A204.1 (cell line): ENCODE measurements around the gene LAGE3.
A peak's percentile ranks its signal among the peaks of the same experiment; 100 is the strongest.

ENCODE experiments used
- FAIRE-seq: peaks from 2 replicates; lab custom pipeline; 2012; peaks lifted over from hg19 to GRCh38; lab: Jason Lieb, UNC

Gene LAGE3, protein sequence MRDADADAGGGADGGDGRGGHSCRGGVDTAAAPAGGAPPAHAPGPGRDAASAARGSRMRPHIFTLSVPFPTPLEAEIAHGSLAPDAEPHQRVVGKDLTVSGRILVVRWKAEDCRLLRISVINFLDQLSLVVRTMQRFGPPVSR

DNA sequence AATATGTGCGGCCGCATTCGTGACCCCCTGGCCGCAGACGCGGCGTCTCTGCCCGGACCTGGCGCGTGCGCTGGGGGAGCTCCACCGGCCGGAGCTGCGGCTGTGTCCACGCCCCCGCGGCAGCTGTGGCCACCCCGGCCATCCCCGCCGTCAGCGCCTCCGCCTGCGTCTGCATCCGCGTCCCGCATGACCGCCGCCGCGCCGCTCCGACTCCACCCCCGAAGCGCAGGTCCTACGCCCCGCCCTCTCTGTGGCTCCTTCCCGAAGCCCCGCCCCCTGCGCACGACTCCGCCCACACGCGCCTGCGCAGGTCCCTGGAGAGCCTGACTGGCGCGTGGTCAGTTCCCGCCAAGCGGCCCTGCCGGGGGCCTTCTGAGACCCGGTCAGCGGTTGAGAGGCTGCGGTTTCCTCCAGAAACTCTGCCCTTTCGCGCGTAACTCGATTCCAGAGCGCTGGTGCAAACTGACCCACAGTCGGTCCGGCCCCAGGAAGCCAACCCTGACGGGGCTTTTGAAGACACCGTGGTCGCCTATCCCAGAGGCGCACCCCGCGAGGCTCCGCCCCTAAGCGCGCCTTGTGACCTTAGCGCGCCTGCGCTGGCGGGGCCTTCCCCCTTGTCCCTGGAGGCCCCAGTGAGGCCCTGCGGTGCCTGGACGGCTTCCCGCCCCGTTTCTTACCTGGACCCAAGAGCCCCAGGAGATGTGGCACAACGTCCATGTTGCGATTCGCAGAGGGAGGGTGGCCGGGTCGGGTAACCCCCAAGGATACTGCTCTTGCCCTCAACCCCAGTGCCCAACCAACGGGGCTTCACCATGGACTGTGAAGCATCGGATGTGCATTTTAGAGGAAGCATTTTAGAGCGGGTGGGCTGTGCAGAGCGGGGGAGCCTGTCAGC lies at the start of gene LAGE3:
TSS of gene LAGE3 (minus strand) at position 554 of the 895 bp plus-strand sequence. CDS start at position 188, 366 bp downstream.
- no peak for FAIRE-seq

GRCh38 chrX:154526901-154527675 lies 48.0 kb upstream of the LAGE3 start:
- FAIRE-seq: peak; percentile 62

GRCh38 chrX:154525606-154526490 lies 46.8 kb upstream of the LAGE3 start:
- no peak for FAIRE-seq

DNA sequence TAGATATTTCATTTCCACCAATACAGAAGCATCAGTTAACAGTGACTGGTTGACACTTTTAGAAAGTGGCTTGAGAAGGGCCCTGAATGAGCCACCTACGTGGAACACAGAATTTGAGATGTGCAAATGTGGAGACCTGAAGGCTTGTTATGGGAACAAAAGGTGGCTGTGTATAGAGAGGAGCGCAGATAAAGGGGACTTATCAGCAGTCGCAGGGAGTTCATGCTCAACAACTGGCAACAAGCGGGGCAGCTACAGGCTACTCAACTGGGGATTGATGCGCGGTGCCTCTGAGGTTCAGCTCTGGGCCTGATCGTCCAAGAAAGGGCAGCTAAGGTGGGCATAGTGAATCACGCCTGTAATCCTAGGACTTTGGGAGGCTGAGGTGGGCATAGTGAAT lies 40.3 kb upstream of the LAGE3 start:
- FAIRE-seq: no peak

DNA sequence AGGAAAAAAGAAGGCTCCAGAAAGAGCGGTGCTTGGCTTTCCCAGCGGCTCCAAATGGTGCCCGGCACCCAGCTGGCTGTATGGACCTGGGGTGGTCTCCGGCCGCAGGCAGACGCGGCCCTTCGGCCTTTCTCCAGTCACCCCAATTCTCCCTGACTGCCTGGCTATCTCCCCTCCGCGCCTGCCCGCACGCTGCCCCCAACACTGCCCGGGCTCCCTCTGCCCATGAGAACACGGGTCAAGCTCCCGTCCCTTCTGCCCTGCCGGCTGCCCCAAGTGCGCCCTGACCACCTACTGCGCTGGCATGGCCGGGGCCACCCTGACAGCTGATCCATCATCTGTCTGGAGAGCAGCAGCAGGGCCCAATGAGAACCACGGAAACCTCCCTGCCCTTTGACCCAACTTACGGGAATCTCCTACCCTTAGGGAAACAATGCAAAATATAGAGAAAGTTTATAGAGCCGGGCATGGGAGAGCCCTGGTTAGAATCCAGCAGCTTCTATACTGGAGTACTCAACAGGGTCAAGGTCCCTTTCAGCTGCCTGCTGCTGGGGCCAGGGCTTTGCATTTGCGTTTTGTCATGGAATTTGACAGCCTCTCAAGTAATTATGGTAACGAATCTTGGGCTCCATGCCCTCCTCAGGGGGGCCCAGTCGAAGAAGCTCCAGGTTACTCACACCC lies 38.2 kb upstream of the LAGE3 start:
- no peak for FAIRE-seq

DNA sequence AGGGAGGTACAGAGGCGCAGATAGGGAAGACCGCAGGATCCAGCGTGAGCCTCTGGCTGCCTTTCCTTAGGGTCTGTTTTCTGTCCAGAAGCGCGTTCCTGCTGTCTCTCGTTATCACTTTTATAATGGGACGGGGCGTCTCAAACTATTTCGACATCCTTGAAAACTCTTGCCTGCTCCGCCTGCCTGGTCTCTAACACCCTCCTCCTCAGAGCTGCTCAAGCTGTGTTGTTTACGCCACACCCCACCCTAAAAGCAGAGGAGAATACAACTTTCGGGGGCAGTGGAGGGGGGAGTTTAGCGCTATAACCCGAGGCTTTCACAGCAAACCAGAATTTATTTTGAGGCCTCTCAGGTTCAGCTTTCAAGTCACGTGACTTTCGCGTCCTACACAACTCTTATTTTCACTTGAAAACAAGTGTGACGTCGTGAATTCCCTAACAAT lies 37.6 kb upstream of the LAGE3 start:
- FAIRE-seq: no peak

GRCh38 chrX:154515966-154516655 lies 37.0 kb upstream of the LAGE3 start, which contains the start of gene FAM3A:
TSS of gene FAM3A (minus strand) at chrX:154516232. CDS start at chrX:154515772, 460 bp downstream.
- FAIRE-seq: no peak

- no peak for FAIRE-seq
These were observed 36.2 kb upstream of the LAGE3 start for GRCh38 chrX:154515090-154515965.

DNA sequence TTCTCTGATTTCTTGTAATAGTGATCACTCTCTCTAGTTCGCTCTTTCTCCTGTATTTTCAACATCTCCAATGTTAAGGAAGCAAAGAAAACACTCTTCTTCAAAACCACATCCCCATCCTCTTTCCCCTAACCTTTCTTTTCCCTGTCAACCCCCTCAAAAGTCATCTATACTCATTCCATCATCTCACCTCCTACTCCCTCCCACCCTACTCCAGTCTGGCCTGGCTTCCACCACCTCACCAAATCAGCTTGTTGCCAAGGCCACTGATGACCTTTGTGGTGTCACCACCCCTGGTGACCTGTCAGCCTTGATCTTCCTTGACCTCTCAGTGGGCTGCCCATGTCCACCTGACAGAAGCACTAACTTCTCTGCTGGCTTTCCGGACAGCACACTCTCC lies 34.6 kb upstream of the LAGE3 start:
- no peak for FAIRE-seq

- no peak for FAIRE-seq
These were observed 33.9 kb upstream of the LAGE3 start for GRCh38 chrX:154512879-154513553.

GRCh38 chrX:154511761-154512160 lies 32.7 kb upstream of the LAGE3 start:
- FAIRE-seq: no peak

- no peak for FAIRE-seq
These were observed 30.4 kb upstream of the LAGE3 start for GRCh38 chrX:154509455-154509854.

- no peak for FAIRE-seq
These were observed 29.3 kb upstream of the LAGE3 start for GRCh38 chrX:154508384-154508745.

DNA sequence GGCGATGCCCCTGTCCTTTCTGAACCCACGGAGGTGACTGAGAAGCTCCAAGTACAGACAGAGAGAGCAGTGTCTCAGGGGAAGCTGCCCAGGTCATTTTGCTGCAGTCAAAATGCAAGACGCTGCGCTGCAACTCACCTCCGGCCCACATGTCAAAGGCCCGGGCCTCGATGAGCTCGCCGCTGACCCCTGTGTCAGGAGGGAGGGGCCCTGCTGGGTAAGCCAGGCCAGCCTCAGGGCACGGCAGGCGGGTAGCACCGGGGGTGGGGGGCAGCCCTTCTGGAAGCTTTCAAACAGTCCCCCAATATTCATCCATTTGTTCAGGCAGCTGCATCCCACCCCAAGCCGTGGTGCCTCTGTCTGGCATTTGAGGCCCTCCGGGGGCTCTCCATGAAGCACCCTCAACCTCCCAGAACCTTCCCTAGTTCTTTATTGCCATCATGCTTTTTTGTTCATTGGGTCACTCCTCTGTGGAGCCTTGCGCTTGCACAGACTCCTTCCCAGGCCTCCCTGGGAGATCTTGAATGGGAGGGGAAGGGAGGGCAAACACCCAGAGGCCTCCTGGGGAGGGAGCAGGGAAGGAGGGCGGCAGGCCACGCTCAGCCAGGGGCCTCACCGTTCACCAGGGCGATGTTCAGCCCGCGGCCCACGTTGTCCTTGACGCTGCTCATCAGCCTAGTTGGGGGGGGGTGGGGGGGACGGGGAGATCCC lies 28.7 kb upstream of the LAGE3 start:
- FAIRE-seq: no peak

- no peak for FAIRE-seq
These were observed 27.6 kb upstream of the LAGE3 start for GRCh38 chrX:154506483-154507332.

GRCh38 chrX:154505734-154506133 lies 26.7 kb upstream of the LAGE3 start:
- no peak for FAIRE-seq

GRCh38 chrX:154502989-154503388 lies 23.9 kb upstream of the LAGE3 start:
- FAIRE-seq: no peak
